Measurements from ENCODE around the gene NRP1. TPM values are rescaled to one million over a fixed set of nuclear protein-coding genes. Genes with fewer than 3 reads are reported as not detected.

Gene NRP1
- total RNA-seq, 1 experiment from 2014 or later, result 555 TPM

GRCh38 chr10:33127622-33128021, 206.8 kb downstream of the NRP1 start:
- Histone ChIP-seq H3K4me1 (ENCODE audit: insufficient read depth, low read length) (peaks cover 11% of the 10 kb centered on the region; the same call in 1 of the 2 replicates), H3K79me2 (ENCODE audit: low read length) (no peaks in the 10 kb centered on the region), H3K9ac (ENCODE audit: low read length) (no peak overlapping the region), H3K27me3 (ENCODE audit: low read length) (no peaks in the 10 kb centered on the region), H3K9me3 (ENCODE audit: low read length) (no peaks in the 10 kb centered on the region), H3K4me3 (ENCODE audit: low read length) (no peak overlapping the region), H2AFZ (ENCODE audit: low read length) (no peak overlapping the region), H3K27ac (ENCODE audit: low read length) (no peak overlapping the region), H3K9me2 (replicated peaks; ENCODE audit: low read length) (0 out of 2 replicates have a peak, but pooled peaks cover 2% of the 10 kb centered on the region), H4K20me1 (ENCODE audit: low read length) (no peaks in the 10 kb centered on the region), H3F3A (ENCODE audit: low read length, unreplicated experiment) (no peaks in the 10 kb centered on the region), H3K4me2 (ENCODE audit: low read length) (no peak overlapping the region), H3K36me3 (ENCODE audit: low read depth, low read length) (no peaks in the 10 kb centered on the region)
- TF ChIP-seq CTCF (conservative IDR thresholded peaks at IDR 0.05; ENCODE audit: low read depth, low read length), result no peak
- TF ChIP-seq EZH2phosphoT487 (IDR thresholded peaks at IDR 0.05; ENCODE audit: borderline replicate concordance, low read length), result no peak
- no peak for TF ChIP-seq EZH2 (IDR thresholded peaks at IDR 0.05; ENCODE audit: low read length, unreplicated experiment)
- POLR2A ChIA-PET (ENCODE audit: unreplicated experiment), result no interaction called here
- no peak for ATAC-seq
- no peak for DNase-seq
- no TSS peak for BruUV-seq (replicated peaks)
- CTCF ChIA-PET, result no interaction called here
- intact Hi-C loops (cut with micrococcal nuclease), result no loop called here

Data from PC-3 (cell line).